HCEC 1CT (cell line): ENCODE measurements around the gene CYLD.

Source experiments
- DNase-seq: peaks from one replicate; pipeline ENCODE4 v3.0.0-alpha.2; 2017

Gene CYLD

GRCh38 chr16:50822671-50823070, 80.8 kb downstream of the CYLD start:
- DNase-seq = no peak

DNA sequence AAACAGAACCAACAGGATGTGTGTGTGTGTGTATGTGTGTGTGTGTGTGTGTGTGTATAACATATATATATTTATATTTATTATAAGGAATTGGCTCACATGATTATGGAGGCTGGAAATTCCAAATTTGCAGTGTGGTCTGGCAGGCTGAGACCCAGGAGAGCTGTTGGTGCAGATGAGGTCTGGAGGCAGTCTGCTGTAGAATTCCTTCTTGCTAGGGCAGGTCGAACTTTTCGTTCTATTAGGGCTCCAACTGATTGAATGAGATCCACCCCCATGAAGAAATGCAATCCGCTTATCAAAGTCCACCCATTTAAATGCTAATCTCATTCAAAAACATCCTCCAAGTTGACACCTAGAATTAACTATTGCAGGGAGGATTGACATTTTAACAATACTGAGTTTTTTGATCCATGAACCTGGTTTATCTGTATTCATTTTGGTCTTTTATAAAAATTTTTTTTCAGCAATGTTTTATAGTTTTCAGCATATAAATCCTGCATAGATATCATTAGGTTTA, 85.0 kb downstream of the CYLD start:
- DNase-seq = no peak

DNA sequence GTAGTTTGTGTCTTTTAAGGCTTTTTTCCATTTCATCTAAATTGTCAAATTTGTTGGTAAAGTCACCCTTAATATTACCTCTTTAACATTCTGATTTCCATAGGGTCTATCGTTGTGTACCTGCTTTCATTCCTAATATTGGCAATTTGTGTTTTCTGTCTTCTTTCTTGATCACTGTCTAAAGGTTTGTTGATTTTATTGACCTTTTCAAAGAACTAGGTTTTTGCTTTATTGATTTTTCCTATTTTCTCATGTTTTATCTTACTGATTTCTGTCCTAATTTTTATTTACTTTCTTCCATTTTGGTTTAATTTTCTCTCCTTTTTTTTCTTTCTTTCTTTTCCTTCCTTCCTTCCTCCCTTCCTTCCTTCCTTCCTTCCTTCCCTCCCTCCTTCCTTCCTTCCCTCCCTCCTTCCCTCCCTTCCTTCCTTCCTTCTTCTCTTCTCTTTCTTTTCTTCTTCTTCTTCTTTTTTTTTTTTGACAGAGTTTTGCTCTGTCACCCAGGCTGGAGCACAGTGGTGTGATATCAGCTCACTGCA, 86.3 kb downstream of the CYLD start:
- DNase-seq = no peak

DNA sequence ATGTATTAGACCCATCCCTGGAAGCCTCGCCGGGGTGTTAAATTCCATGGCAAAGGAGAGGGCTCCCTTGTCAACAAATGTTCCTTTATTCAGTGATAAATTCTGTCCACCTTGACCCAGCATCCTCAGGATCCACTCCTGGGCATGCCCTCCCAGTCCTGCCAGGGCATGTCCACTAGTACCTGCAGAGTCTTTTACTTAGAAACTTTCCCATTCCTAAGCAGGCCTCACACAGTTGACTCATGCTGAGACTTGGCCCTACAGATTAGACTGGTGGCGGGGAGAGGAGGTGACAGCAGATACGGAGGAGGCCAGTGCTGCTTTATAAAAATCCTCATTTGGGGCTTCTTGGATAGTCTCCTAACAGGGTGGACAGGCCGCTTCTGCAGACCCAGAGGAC, 88.8 kb downstream of the CYLD start:
- DNase-seq = no peak

GRCh38 chr16:50831751-50832150, 89.9 kb downstream of the CYLD start:
- no peak for DNase-seq

DNA sequence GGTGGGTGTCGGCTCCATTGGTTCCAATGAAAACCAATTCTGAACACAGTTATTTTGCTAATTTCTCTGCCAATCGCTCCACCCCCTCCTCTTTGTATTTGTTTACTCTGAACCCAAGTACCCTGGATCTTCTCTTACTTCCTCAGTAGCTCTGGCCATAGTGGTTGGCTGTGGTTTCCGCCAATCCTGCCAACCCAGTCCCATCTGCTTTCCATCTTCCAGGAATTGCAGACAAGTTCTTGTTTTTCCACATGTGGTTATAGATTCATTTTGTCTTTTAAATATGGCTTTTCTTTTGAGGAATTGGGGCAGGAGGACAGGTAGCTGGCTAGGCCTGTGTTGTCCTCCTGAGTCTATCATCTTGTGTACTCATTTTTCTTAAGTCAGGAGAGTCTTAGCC, 92.0 kb downstream of the CYLD start:
- no peak for DNase-seq

GRCh38 chr16:50834701-50835100, 92.8 kb downstream of the CYLD start:
- DNase-seq = no peak

DNA sequence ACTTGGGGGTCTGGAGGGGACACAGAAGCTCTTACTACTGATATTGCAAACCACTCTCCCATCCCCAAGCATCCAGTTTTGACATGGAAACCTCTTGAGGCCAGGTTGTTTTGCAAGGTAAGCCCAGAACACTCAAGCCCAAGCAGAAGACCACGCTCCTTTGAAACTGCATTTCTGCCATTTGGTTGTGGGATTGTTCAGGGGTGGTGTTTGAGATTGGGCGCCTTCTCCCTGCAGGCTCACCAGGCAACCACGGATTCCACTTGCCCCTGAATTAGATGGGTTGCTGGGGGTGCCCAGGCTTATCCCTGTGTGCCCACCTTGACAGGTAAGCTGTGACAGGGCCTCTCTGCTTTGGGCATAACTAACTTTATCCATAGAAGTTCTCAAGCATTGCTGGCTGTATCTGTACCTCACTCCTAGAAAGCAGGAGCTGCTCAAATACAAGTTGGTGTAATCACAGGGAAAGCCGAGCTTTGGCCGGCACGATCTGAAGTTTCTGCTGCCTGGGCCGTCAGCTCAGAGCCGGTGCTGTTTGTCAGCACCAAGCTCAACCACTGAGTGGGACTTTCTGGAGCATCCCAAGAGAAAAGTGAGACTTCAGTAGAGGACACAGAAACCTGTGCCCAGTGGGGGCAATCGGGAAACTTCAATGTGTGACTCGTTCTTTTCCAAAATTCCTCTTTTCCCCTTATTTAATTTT, 93.6 kb downstream of the CYLD start:
- DNase-seq = no peak

- no peak for DNase-seq
Observed at GRCh38 chr16:50836121-50836621, 94.3 kb downstream of the CYLD start.

- DNase-seq = no peak
Observed at GRCh38 chr16:50837324-50837723, 95.4 kb downstream of the CYLD start.

DNA sequence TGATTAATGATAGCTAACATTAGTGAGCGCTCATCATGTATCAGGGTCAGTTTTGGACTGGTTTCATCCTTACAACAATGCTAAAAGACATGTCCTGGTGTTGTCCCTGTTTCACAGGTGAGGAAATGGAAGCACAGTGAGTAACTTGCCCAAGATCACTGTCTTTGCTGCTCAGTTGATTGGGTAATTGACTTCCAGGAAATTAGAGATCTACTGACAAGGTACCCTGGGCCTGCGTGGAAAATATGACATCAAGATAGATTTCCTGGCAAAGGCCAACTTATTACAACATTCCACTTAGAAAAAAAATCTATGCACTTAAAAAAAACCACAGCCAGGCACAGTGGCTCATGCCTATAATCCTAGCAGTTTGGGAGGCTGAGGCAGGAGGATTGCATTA, 96.3 kb downstream of the CYLD start:
- DNase-seq = no peak

DNA sequence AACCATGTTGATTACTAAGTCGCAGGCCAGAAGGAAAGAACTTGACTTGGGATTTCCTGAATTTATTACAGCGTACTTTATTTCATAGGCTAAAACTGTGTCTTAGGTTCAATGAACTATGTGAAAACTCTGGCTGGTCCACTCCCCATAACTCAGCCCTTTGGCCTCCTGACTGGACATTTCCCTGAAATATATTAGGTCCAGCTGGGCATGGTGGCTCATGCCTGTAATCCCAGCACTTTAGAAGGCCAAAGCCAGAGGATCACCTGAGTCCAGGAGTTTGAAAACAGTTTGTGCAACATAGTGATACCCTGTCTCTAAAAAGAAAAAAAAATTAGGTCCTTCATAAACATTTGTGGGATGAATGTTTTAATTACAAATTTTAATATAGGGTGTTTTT, 97.0 kb downstream of the CYLD start:
- DNase-seq = no peak

DNA sequence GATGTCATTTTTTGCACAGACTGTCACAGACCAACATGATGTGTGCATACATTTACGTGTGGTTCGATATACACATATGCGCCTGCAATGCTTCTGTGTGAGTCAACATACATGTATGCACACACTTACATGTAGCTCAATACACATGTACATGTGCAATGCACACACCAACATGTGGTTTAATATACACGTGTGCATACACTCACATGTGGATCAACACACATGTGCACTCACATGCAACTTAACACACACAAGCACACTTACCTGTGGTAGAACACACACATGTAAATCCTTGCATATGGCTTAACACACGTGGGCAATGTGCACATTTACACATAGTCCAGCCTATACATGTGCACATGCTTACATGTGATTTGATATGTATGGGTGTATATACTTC, 97.5 kb downstream of the CYLD start:
- no peak for DNase-seq

DNA sequence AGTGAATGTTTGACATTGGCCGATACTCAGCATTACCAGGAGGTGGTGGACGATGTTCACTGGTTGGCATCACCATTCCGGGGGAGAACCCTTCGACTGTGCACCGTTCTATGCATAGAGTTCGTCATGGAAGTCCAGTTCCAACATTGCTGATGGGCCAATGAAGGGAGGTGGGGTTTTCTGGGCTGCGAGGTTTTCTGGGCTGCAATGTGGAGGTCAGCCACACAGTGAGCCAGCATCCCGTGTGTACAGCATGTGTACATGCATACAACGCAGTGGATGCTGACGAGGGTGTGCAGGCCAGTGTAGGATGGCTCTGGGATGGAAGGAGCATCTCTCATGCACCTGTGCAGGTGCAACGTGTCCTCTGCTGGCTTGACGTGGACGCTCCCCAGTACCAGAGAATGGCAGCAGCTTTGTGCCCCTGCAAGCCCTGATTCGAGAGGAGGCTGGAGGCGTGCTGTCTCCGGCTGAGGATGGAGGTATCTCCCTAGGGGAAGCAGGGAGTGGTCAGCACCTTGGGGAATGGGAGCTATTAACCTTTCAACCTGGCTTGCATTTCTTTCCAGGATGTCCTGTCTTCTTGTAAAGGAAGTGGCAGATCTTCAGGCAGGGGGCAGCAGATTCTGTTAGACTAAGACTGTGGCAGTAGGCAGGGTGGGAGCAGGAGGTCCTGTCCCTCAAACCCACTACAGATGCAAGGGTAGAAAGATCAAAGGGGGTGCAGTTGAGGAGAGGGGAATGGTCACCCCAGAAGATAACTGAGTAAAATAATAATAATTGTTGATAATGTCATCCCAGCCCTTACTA, 98.2 kb downstream of the CYLD start:
- no peak for DNase-seq

- no peak for DNase-seq
Observed at GRCh38 chr16:50841081-50841886, 99.4 kb downstream of the CYLD start.

GRCh38 chr16:50842013-50842505, 100.2 kb downstream of the CYLD start:
- DNase-seq = no peak

- DNase-seq = no peak
Observed at GRCh38 chr16:50842589-50842988, 100.7 kb downstream of the CYLD start.

GRCh38 chr16:50844840-50845239, 103.0 kb downstream of the CYLD start:
- no peak for DNase-seq

DNA sequence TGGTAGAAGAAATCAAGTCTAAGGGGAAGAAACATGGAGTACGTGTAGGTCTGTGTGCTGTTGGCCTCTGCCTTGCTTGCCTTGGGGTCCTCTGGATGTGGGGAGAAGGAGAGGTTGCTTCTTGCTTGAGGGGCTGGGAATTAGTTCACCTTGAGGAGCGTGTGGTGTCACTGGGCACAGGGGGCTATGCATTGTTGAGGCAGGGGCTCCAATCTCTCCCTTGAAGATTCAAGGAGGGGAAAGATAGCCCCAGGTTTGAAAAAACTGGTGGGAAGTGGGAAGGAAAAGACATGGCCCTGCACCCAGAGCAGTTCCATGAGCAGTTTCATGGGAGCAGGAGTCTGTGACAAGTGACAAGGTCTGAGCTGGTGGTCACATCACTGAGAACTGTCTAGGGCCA, 103.4 kb downstream of the CYLD start:
- no peak for DNase-seq

DNA sequence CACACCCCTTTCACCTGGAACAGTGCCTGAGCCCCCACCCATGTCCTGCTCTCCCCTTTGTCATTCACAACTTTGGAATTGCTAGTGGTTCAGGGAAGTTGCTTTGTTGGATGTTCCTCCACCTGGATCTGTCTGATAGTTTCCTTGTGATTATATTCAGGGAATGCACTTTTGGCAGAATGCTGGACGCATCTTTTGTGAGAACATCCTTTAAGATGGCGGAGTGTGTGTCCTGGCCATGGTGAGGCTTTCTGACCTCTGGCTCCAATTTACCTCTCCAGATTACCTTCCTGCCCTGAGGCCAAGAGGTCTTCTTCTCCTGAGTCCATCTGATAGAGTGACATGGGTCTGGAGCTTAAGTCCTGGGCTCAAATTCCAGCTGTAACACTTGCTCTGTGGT, 104.6 kb downstream of the CYLD start:
- DNase-seq = no peak

DNA sequence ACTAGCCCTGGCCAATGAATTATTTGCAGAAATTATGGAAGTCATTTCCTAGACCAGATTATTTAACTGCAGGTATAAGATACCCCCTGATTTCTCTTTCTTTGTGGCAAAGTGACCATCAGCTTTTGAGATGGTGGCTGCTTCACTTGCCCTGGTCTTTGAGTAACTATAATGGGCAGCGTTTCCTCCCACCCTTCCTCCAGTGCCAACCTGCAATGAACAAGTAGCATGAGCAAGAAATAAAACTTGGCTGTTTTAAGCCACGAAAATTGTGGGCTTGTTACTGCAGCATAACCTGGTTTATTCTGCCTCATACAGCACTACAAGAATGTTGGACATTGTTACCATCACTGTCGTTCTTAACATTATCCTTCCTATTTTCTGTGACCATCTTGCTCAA, 105.3 kb downstream of the CYLD start:
- no peak for DNase-seq

DNA sequence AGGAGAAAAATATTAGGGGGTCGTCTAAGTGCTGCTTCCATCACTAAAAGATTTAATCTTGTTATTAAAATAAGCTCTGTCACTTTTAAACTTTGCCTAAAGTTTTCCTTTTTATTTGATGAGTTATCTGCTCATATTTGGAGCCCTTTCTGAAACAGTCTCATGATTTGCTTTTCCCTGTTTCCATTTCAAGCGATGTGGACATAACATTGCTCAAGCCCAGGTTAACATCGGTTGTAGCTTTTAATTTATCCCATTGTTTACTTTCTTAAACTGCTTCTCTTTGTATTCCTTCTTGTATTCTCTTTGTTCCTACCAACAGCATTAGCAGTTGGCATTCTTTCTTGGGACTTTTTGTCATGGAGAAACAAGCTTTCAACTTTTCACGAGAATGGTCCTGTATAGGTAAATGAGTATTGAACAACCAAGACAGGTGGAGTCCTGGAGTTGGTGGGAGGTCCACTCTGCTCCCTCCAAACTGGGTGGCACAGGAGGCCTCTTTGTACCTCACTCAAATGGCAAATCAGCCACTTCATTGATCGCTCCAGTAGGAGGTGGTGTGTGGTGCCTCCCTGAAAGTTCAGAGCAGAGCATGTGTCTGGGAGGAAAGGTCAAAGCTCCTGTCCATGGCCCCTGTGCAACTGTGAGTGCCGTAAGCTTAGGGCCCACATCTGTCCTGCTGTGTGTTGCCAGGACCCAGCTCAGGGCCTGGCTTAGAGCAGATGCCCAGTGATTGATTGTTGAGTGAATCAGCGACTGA, 107.0 kb downstream of the CYLD start:
- DNase-seq = no peak
